Cardiac muscle cell (in vitro differentiated cells and primary cell): ENCODE measurements around the gene ZDHHC7. TPM values are rescaled to one million over a fixed set of nuclear protein-coding genes. Genes with fewer than 3 reads are reported as not detected.
A peak's percentile ranks its signal among the peaks of the same experiment; 100 is the strongest.

Experiments used
- DNase-seq, 2 donors: peaks; one replicate each; pipeline versions ENCODE4 v3.0.0 to v3.0.0-alpha.2; 2010 to 2017; ENCODE audit warnings: low read depth in 1 of 2, low spot score in 1 of 2
- H3K27ac ChIP-seq: fragments of 200-600 bp; sonication (generic); 2 replicates; pipeline ENCODE4 v1.5.1; 2016
- H3K27me3 ChIP-seq: fragments of 200-600 bp; sonication (generic); 2 replicates; pipeline ENCODE4 v1.6.0; 2016; ENCODE audit warnings: control low read depth
- H3K36me3 ChIP-seq: fragments of 200-600 bp; sonication (generic); 2 replicates; pipeline ENCODE4 v1.5.1; 2016; ENCODE audit warnings: control low read depth
- H3K4me1 ChIP-seq: fragments of 200-600 bp; sonication (generic); 2 replicates; pipeline ENCODE4 v1.8.1; 2017; ENCODE audit warnings: low read depth, mild to moderate bottlenecking, mixed run types
- H3K4me3 ChIP-seq: fragments of 200-600 bp; sonication (generic); 2 replicates; pipeline ENCODE4 v1.5.1; 2016; ENCODE audit warnings: mild to moderate bottlenecking
- H3K9me3 ChIP-seq: fragments of 200-600 bp; sonication (generic); 2 replicates; pipeline ENCODE4 v1.5.1; 2017; ENCODE audit warnings: low read depth, mild to moderate bottlenecking, control low read depth
- CTCF ChIP-seq: IDR thresholded peaks from 2 replicates; pipeline ENCODE4 v1.5.1; 2012; ENCODE audit warnings: low read depth, mild to moderate bottlenecking, low read length
- polyA plus RNA-seq: library from polyadenylated mRNA; unstranded; fragments of >200 nt; fragmentation: Nextera tagmentation; extraction: Ambion mirVana; gene quantifications from 2 replicates; pipeline ENCODE4 v1.2.1, GENCODE V29; 2016
- total RNA-seq: library from RNA; depleted of rRNA; stranded (reverse); fragments of >200 nt; gene quantifications from 2 replicates; pipeline ENCODE4 v1.2.3, GENCODE V29; 2016

ZDHHC7 gene
- total and polyA plus RNA-seq, 2 experiments from 2014 or later, result 57.8 to 70.1 TPM

GRCh38 chr16:84950906-84951305 lies 60.4 kb downstream of the ZDHHC7 start:
- no peaks in the 10 kb centered on the region for H3K9me3 ChIP-seq
- H3K36me3 ChIP-seq, result no peaks in the 10 kb centered on the region
- DNase-seq, result no peak
- no peaks in the 10 kb centered on the region for H3K27me3 ChIP-seq
- TF ChIP-seq CTCF, result peak; percentile 19
- H3K4me1 ChIP-seq, result peaks cover 20% of the 10 kb centered on the region
- H3K4me3 ChIP-seq, result no peak overlapping the region
- H3K27ac ChIP-seq, result no peak overlapping the region

GRCh38 chr16:84949772-84950436 lies 61.4 kb downstream of the ZDHHC7 start:
- Histone ChIP-seq H3K4me1 (peaks cover 20% of the 10 kb centered on the region), H3K4me3 (no peak overlapping the region), H3K27me3 (no peaks in the 10 kb centered on the region), H3K36me3 (no peaks in the 10 kb centered on the region), H3K9me3 (no peaks in the 10 kb centered on the region), H3K27ac (no peak overlapping the region)
- DNase-seq, result peak in 1 of 2 donors; percentile 36
- no peak for TF ChIP-seq CTCF

GRCh38 chr16:84948851-84949610 lies 62.3 kb downstream of the ZDHHC7 start:
- peaks cover 20% of the 10 kb centered on the region for H3K4me1 ChIP-seq
- no peaks in the 10 kb centered on the region for H3K36me3 ChIP-seq
- H3K9me3 ChIP-seq, result no peaks in the 10 kb centered on the region
- no peak for TF ChIP-seq CTCF
- no peaks in the 10 kb centered on the region for H3K27me3 ChIP-seq
- no peak overlapping the region for H3K4me3 ChIP-seq
- DNase-seq, result no peak
- no peak overlapping the region for H3K27ac ChIP-seq

- Histone ChIP-seq H3K27ac (no peak overlapping the region), H3K27me3 (no peaks in the 10 kb centered on the region), H3K36me3 (no peaks in the 10 kb centered on the region), H3K4me3 (no peak overlapping the region), H3K9me3 (no peaks in the 10 kb centered on the region), H3K4me1 (peaks cover 12% of the 10 kb centered on the region)
- DNase-seq, result no peak
- no peak for TF ChIP-seq CTCF
These were observed 63.1 kb downstream of the ZDHHC7 start for GRCh38 chr16:84947996-84948850.

- Histone ChIP-seq H3K27ac (no peak overlapping the region), H3K9me3 (no peaks in the 10 kb centered on the region), H3K4me3 (no peak overlapping the region), H3K36me3 (no peaks in the 10 kb centered on the region), H3K4me1 (peaks cover under 1% of the 10 kb centered on the region), H3K27me3 (no peaks in the 10 kb centered on the region)
- DNase-seq, result no peak
- no peak for TF ChIP-seq CTCF
These were observed 64.3 kb downstream of the ZDHHC7 start for GRCh38 chr16:84947022-84947421.
